ENCODE measurements around the gene CUEDC1. TPM values are rescaled to one million over a fixed set of nuclear protein-coding genes. Genes with fewer than 3 reads are reported as not detected.

CUEDC1 gene
- total and polyA plus RNA-seq, 2 of the 13 experiments (the other 11 are each of a cell fraction or from before 2014, with no cell fraction given), result 7.4 to 12.9 TPM

DNA sequence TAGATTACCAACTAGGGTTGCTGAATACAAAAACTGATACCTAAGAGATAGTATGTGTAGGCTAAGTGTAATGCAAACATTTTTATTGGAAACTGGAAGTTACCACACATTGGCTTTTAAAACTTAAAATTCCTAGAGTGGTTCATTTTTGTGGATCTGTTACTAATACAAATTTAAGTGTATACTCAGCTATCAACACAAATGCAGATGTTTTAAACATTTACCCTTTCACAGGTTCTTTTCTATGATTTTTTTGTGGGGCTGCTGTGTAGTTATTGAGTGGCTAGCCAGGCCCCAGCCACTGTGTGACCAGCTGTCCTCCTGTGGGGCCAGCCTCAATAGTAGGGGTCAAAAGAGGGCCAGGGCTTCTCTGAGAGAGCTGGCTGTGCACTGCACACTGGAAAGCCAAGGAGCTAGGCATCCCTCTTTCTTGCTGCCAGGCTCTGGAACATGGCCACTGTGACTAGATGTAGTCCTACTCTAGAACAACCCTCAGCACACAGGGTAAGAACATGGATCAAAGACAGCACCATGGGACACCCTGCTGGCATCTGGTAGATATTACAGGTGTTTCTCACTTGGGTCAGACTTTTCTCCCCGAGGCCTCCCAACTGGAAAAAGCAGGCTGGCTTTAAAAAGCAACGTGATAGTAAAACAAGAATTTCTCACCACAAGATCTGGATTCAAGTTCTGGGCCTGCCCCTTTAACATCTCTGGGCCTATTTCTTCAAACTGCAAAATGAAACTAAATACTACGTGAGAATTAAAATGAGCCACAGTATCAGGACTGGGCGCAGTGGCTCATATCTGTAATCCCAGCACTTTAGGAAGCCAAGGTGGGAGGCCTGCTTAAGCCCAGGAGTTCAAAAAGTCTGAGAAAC is 40.1 kb upstream of the CUEDC1 start (continued):
- TF ChIP-seq, protein P1, sequence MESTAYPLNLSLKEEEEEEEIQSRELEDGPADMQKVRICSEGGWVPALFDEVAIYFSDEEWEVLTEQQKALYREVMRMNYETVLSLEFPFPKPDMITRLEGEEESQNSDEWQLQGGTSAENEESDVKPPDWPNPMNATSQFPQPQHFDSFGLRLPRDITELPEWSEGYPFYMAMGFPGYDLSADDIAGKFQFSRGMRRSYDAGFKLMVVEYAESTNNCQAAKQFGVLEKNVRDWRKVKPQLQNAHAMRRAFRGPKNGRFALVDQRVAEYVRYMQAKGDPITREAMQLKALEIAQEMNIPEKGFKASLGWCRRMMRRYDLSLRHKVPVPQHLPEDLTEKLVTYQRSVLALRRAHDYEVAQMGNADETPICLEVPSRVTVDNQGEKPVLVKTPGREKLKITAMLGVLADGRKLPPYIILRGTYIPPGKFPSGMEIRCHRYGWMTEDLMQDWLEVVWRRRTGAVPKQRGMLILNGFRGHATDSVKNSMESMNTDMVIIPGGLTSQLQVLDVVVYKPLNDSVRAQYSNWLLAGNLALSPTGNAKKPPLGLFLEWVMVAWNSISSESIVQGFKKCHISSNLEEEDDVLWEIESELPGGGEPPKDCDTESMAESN (CRISPR knock-in tag; conservative IDR thresholded peaks at IDR 0.05), result no peak
- TF ChIP-seq TAF15 (IDR thresholded peaks at IDR 0.05; ENCODE audit: low read depth, low read length, poor library complexity, severe bottlenecking), result no peak
- TF ChIP-seq ISX (CRISPR knock-in tag; conservative IDR thresholded peaks at IDR 0.05), result no peak
- no peak for TF ChIP-seq ZSCAN20 (CRISPR knock-in tag; IDR thresholded peaks at IDR 0.05; ENCODE audit: borderline replicate concordance)
- TF ChIP-seq, protein P2, sequence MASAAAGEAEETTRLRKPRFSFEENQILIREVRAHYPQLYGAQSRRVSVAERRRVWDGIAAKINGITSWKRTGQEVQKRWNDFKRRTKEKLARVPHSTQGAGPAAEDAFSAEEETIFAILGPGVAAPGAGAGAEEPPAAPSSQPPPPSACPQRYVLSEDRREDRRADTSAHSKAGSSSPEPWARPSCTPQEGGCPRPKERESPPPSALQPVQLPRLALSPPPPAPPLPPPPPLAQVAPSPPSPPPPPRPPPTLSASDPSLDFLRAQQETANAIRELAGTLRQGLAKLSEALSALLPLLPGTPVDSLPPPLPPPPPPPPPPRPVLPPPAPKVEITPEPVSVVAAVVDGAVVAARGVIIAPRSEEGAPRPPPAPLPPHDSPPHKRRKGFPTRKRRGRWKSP (CRISPR knock-in tag; IDR thresholded peaks at IDR 0.05), result peak; percentile 59; the same call in 1 of the 2 replicates
- no peak for TF ChIP-seq WIZ (CRISPR knock-in tag; IDR thresholded peaks at IDR 0.05)
- no peak for TF ChIP-seq NR2F2 (IDR thresholded peaks at IDR 0.05; ENCODE audit: borderline replicate concordance, low read depth)
- no peak for TF ChIP-seq MBNL3 (CRISPR knock-in tag; conservative IDR thresholded peaks at IDR 0.05)
- TF ChIP-seq ZNF484 (CRISPR knock-in tag; IDR thresholded peaks at IDR 0.05; ENCODE audit: borderline replicate concordance, low read depth), result no peak
- no peak for TF ChIP-seq ZNF33B (CRISPR knock-in tag; IDR thresholded peaks at IDR 0.05)
- no peak for TF ChIP-seq ZNF30 (CRISPR knock-in tag; IDR thresholded peaks at IDR 0.05)
- TF ChIP-seq NFIB (CRISPR knock-in tag; IDR thresholded peaks at IDR 0.05; ENCODE audit: borderline replicate concordance), result no peak
- TF ChIP-seq GABPA (IDR thresholded peaks at IDR 0.05; ENCODE audit: low read depth, low read length), result no peak
- no peak for TF ChIP-seq GABPA (CRISPR knock-in tag; IDR thresholded peaks at IDR 0.05; ENCODE audit: low read depth)
- TF ChIP-seq, protein P3, sequence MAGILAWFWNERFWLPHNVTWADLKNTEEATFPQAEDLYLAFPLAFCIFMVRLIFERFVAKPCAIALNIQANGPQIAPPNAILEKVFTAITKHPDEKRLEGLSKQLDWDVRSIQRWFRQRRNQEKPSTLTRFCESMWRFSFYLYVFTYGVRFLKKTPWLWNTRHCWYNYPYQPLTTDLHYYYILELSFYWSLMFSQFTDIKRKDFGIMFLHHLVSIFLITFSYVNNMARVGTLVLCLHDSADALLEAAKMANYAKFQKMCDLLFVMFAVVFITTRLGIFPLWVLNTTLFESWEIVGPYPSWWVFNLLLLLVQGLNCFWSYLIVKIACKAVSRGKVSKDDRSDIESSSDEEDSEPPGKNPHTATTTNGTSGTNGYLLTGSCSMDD (CRISPR knock-in tag; IDR thresholded peaks at IDR 0.05), result no peak
- TF ChIP-seq ZNF83 (CRISPR knock-in tag; IDR thresholded peaks at IDR 0.05; ENCODE audit: borderline replicate concordance), result no peak
- TF ChIP-seq, protein P4, sequence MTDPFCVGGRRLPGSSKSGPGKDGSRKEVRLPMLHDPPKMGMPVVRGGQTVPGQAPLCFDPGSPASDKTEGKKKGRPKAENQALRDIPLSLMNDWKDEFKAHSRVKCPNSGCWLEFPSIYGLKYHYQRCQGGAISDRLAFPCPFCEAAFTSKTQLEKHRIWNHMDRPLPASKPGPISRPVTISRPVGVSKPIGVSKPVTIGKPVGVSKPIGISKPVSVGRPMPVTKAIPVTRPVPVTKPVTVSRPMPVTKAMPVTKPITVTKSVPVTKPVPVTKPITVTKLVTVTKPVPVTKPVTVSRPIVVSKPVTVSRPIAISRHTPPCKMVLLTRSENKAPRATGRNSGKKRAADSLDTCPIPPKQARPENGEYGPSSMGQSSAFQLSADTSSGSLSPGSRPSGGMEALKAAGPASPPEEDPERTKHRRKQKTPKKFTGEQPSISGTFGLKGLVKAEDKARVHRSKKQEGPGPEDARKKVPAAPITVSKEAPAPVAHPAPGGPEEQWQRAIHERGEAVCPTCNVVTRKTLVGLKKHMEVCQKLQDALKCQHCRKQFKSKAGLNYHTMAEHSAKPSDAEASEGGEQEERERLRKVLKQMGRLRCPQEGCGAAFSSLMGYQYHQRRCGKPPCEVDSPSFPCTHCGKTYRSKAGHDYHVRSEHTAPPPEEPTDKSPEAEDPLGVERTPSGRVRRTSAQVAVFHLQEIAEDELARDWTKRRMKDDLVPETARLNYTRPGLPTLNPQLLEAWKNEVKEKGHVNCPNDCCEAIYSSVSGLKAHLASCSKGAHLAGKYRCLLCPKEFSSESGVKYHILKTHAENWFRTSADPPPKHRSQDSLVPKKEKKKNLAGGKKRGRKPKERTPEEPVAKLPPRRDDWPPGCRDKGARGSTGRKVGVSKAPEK (CRISPR knock-in tag; IDR thresholded peaks at IDR 0.05; ENCODE audit: borderline replicate concordance), result no peak
- peak; percentile 39; the same call in 1 of the 2 replicates for TF ChIP-seq MIXL1 (CRISPR knock-in tag; IDR thresholded peaks at IDR 0.05)
- no peak for TF ChIP-seq ZNF552 (CRISPR knock-in tag; IDR thresholded peaks at IDR 0.05; ENCODE audit: borderline replicate concordance)
- no peak for TF ChIP-seq ZNF460 (CRISPR knock-in tag; IDR thresholded peaks at IDR 0.05; ENCODE audit: borderline replicate concordance)
- TF ChIP-seq KDM6A (CRISPR knock-in tag; IDR thresholded peaks at IDR 0.05; ENCODE audit: low read depth), result no peak
- TF ChIP-seq NCOA1 (CRISPR knock-in tag; IDR thresholded peaks at IDR 0.05), result no peak
- TF ChIP-seq PCBP1 (IDR thresholded peaks at IDR 0.05; ENCODE audit: borderline replicate concordance, low read depth, low read length), result no peak
- no peak for TF ChIP-seq ASH2L (IDR thresholded peaks at IDR 0.05; ENCODE audit: insufficient read length, low read depth, low read length)

Data from HepG2 (cell line).